A204.1 (cell line): ENCODE data around the gene COL27A1.

Experiments used
- FAIRE-seq: peaks from 2 replicates; lab custom pipeline; 2012; peaks lifted over from hg19 to GRCh38; lab: Jason Lieb, UNC

The COL27A1 gene

GRCh38 chr9:114169029-114169951, 14.0 kb downstream of the COL27A1 start:
- FAIRE-seq, result no peak

GRCh38 chr9:114169952-114170770, 14.8 kb downstream of the COL27A1 start:
- no peak for FAIRE-seq

- no peak for FAIRE-seq
These were observed 15.6 kb downstream of the COL27A1 start for GRCh38 chr9:114170771-114171461.

- no peak for FAIRE-seq
These were observed 16.2 kb downstream of the COL27A1 start for GRCh38 chr9:114171500-114171899.

DNA sequence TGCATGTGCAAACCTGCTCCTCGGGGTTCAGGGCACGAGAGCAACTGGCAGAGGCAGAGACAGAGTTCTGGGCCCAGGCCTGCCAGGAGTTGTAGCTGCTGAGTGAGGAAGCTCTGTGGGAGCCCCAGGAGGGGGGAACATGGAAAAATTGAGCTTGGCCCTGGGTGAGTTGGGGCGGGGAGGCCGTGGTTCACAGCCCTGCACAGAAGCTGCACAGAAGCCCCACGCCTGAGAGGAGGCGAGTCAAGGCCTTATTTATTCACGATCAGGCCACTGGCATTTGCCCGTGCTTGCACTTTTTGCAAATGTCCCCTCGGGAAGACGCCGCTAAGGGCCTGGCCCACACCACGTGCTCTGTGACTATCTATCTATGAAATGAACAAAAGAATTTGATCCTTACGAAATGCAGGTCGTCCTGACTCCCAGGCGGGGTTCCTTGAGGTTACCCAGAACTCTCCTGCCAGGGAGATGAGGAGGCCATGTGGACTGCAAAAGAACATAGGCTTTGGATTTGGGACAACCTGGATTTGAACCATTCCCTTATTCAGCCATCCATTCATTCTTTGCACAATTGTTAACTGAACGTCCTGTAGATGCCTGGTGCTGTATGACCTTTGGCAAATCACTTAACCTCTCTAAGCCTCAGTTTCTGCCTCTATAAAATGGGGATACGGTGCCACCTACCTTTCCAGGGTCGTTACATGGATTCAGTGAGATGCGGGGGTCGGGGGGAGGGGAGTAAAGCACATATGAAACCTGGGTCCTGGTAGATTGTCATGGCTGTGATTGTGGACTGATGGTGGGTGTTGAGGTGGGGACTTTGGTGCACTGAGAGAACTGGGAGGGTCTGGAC, 17.9 kb downstream of the COL27A1 start:
- FAIRE-seq, result no peak

DNA sequence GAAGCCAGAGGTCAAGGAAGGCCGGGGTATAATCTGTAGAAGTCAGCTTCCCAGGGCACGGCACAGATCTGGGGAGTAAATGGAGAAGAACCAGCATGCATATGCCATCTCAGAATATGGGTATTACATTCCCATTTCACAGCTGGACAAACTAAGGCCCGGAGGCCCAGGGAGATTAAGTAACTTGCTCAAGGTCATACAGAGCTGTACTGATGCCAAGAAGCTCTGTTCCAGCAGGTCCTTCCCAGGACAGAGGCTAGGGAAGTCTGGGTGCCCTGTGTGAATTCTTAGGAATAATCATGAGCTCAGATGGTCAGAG, 19.2 kb downstream of the COL27A1 start:
- FAIRE-seq, result no peak

- no peak for FAIRE-seq
These were observed 19.8 kb downstream of the COL27A1 start for GRCh38 chr9:114174876-114175771.

DNA sequence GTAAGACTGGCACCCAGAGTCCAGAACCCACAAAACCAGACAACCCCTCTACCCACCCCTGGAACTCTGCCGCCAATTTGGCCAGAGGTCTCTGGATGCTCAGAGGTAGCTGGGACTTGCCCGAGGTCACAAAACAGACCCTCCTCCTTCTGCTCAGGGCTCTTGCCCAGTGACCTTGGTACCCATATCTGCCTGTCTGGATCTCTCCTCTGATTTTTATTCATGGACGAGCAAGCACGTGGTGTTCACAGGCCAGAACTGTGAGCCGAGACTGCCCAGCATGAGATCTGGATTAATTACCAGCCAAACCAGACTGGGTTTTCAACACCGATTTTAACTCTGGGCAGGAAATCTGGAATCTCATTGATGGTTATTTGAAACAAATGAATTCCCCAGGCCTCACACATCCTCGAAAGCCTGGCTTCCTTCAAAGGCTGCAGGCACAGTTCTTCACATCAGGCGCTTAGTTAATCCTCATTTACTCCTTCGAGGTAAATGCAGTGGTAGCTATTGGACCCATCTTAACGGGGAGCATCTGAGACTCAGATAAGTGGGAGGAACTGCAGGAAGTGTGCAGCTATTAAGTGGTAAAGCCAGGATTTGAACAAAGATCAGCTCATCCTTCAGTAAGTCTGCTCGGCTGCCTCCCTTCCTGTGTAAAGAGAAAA, 21.4 kb downstream of the COL27A1 start:
- no peak for FAIRE-seq

DNA sequence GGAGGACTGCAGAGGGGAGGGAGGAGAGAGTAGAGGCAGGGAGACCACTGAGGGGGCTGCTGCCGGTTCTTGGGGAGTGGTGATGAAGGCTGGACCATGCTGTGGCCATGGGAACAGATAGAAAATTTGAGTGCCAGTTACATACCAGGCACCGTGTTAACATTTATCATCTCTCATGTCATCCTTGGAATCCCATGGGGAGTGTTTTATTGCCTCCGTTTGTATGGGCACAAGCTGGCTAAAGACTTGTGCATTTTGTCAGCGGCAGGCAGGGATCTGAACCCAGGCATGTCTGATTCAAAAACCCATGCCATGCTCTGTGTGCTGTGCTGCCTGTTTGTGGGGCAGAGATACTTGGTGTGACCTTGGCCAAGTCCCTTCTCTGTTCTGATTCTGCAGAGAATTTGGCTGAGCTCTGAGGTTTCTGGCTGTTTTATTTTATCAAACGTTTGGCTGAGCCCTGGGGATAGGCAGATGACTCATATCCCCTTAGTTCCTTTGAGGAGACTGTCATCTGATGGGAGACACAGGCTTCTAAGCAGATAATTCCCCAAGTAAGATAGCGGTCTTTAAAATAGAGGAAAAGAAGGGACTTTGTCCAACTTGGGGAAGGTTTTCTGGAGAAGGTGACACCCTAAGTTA, 22.2 kb downstream of the COL27A1 start:
- no peak for FAIRE-seq

DNA sequence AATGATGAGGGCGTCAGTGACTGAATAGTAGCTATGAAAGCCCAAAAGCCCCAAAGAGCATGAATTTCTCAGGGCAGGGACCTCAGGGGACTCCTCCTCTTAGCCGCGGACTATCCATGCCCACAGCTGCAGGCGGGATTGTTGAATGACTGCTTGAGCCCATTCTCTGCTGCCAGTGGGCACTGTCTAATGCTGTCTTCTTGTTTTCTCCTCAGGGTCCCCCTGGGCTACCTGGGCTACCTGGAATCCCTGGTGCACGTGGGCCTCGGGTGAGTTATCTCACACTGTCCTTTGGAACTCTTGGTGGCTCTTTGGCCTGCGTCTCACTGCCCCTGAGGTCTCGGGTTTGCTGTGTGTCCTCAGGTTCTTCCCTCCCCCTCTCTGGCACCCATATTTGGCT, 22.7 kb downstream of the COL27A1 start:
- FAIRE-seq, result no peak

DNA sequence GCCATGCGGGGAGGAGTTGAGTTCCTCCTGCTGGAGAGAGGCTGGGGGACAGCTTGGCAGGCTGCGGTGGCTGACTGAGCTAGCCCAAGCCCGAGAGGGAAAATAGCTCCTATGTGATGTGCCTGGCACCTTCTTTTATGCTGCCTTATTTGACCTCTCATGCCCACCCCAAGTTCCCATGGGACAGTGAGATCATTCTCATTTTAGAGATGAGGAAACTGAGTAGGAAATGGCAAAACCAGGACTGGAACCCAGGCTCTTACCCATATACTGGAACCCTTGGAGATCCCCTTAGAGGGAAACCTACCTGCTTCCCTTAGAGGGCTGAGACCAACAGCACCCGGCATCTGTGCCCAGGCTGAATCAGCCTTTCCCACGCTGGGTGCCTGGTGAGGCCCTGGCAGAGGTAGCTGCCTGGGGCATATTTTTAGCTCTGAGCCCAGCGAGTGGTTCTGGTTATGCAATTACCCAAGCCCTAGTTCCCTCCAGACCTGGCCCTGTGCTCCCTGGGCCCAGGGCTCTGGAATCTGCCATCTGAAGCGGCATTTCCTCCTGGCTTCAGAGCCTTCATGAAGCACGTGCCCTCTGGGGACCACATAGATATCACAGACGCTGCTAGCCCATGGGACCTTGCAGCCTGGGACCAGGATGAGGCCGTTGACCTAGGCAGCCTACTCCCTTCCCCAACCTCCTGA, 23.6 kb downstream of the COL27A1 start:
- no peak for FAIRE-seq

DNA sequence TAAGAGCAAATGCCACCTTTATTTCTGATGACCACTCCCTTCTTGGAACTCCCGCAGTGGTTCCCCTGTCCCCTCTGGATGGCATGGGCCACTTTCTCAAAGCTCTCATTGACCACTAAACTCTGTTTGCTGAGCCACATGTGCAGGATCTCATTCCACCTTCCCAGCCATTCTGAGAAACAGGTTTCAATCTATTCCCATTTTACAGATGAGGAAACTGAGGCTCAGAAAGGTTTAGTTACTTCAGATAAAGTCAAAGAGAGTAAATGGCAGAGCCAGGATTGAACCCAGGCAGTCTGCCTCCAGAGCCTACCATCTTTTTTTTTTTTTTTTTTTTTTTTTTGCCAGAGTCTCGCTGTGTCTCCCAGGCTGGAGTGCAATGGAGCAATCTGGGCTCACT, 24.2 kb downstream of the COL27A1 start:
- FAIRE-seq, result no peak

DNA sequence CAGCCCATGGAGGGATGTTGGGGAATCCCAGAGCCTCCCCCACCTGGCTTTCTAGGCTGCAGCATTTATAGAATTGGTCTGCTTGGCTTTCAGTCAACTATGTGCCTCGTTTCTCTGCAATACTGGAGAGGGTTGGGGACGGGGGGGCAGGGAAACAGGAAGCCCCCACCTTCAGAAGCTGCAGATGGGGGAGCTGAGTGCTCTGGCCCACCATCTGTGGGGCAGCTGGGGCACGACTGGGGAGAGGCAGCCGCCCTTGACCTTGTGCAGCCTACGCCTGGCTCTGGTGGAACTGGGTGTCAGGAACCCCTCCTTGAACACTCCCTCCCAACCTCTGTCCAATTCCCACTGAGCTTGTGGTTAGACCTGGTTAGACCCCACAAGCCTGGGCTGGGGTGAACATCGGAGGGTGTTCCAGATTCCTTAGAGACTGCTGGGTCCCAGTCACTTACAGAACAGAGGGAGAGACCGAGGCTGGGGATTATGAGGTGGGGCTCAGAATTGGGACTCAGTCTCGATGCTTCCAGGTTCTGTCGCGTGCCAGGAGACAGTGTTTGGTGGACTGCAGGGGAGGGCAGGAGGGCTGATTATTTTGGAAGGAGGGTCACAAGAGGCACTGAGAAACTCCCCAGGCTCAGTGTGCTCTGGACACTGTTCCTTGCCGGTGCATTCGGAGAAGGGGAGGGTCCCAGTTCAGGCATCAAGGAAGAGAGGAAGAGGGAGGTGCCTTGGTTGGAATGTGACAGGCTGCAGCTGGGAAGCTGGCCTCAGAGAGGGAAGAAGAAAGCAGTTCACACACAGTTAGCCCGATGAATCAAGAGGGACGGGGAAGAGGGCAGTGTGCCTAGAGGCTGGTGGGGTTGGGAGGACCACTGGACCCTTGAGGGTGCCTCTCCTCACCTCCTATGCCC, 25.6 kb downstream of the COL27A1 start:
- no peak for FAIRE-seq

DNA sequence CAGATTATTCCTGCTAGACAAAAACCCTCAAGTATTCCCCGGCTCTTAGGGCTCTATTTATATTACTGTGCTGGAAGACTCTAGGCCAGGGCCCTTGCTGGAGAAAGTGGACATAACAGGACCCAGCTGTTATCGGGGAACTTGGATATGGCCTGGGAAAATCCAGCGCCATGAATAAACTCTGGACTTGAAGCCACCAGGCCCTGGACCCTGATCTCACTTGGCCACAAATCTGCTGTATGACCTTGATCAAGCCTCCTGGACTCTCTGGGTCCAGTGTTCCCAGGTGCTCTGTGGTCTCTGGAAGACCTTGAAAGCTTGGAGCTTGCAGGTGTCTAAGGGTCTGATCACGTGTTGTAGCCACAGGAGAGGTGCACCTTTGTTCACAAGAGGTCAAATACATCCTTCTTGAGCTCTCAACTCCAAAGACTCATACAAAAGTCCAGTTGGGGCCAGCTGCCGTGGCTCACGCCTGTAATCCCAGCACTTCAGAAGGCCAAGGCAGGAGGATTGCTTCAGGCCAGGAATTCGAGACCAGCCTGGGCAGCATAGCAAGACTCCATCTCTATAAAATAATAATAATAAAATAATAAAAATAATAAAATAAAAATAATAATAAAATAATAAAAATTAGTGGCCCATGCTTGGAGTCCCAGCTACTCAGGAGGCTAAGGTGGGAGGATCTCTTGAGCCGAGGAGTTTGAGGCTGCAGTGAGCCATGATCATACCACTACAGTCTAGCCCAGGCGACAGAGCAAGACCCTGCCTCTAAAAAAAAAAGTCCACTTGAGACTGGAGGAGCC, 26.5 kb downstream of the COL27A1 start:
- no peak for FAIRE-seq

- no peak for FAIRE-seq
These were observed 27.7 kb downstream of the COL27A1 start for GRCh38 chr9:114183006-114183405.

- no peak for FAIRE-seq
These were observed 28.7 kb downstream of the COL27A1 start for GRCh38 chr9:114184071-114184470.

GRCh38 chr9:114184866-114185265, 29.5 kb downstream of the COL27A1 start:
- FAIRE-seq, result no peak
